Measurements from ENCODE around the gene NOS3.

GRCh38 chr7:150972023-150972468 is 18.8 kb upstream of the NOS3 start:
- TF ChIP-seq GABPB1 (CRISPR knock-in tag; IDR thresholded peaks at IDR 0.05) (no peak), BRF1 (IDR thresholded peaks at IDR 0.05; ENCODE audit: borderline replicate concordance, extremely low read depth, insufficient read length) (no peak), ATF2 (CRISPR knock-in tag; IDR thresholded peaks at IDR 0.05) (no peak), PURB (CRISPR knock-in tag; IDR thresholded peaks at IDR 0.05; ENCODE audit: low read depth) (no peak), ZNF274 (IDR thresholded peaks at IDR 0.05; ENCODE audit: borderline replicate concordance, low read depth, low read length) (no peak)

Data from K562 (cell line).